ENCODE data around the gene RNFT2. TPM values are rescaled to one million over a fixed set of nuclear protein-coding genes. Genes with fewer than 3 reads are reported as not detected.
A peak's percentile ranks its signal among the peaks of the same experiment; 100 is the strongest.

RNFT2 gene
- total RNA-seq, 2 donors from 2014 or later, result 6.3 to 11.8 TPM

- Histone ChIP-seq H3K9ac (ENCODE audit: low read depth in 2 of 2, low read length in 2 of 2) (no peak overlapping the region), H3K4me1 (no peaks in the 10 kb centered on the region), H3K36me3 (no peaks in the 10 kb centered on the region), H3K9me3 (no peaks in the 10 kb centered on the region), H3K27me3 (no peaks in the 10 kb centered on the region), H3K27ac (no peak overlapping the region), H3K4me3 (no peak overlapping the region)
- no peak for DNase-seq
- no peak for TF ChIP-seq CTCF (IDR thresholded peaks at IDR 0.05)
- intact Hi-C loops (cut with DNase I), result no loop called here
Measured at GRCh38 chr12:116859079-116859478, 121.0 kb downstream of the RNFT2 start.

- TF ChIP-seq CTCF (IDR thresholded peaks at IDR 0.05), result no peak
- Histone ChIP-seq H3K9ac (ENCODE audit: low read depth in 2 of 2, low read length in 2 of 2) (no peak overlapping the region), H3K27ac (no peak overlapping the region), H3K4me3 (no peak overlapping the region), H3K27me3 (no peaks in the 10 kb centered on the region), H3K4me1 (no peaks in the 10 kb centered on the region), H3K9me3 (no peaks in the 10 kb centered on the region), H3K36me3 (no peaks in the 10 kb centered on the region)
- DNase-seq, result no peak
- intact Hi-C loops (cut with DNase I), result no loop called here
Measured at GRCh38 chr12:116860263-116860662, 122.1 kb downstream of the RNFT2 start.

GRCh38 chr12:116861320-116861719 is 123.2 kb downstream of the RNFT2 start:
- TF ChIP-seq CTCF (IDR thresholded peaks at IDR 0.05), result no peak
- Histone ChIP-seq H3K27ac (no peak overlapping the region), H3K4me3 (no peak overlapping the region), H3K27me3 (no peaks in the 10 kb centered on the region), H3K36me3 (no peaks in the 10 kb centered on the region), H3K4me1 (no peaks in the 10 kb centered on the region), H3K9ac (ENCODE audit: low read depth in 2 of 2, low read length in 2 of 2) (no peak overlapping the region), H3K9me3 (no peaks in the 10 kb centered on the region)
- intact Hi-C loops (cut with DNase I), result no loop called here
- DNase-seq, result no peak

GRCh38 chr12:116862167-116862566 is 124.1 kb downstream of the RNFT2 start:
- no peak for DNase-seq
- no peak overlapping the region for H3K27ac ChIP-seq
- intact Hi-C loops (cut with DNase I), result no loop called here
- no peaks in the 10 kb centered on the region for H3K4me1 ChIP-seq
- TF ChIP-seq CTCF (IDR thresholded peaks at IDR 0.05), result no peak
- no peaks in the 10 kb centered on the region for H3K36me3 ChIP-seq
- no peaks in the 10 kb centered on the region for H3K9me3 ChIP-seq
- H3K4me3 ChIP-seq, result no peak overlapping the region
- no peak overlapping the region for H3K9ac ChIP-seq (ENCODE audit: low read depth in 2 of 2, low read length in 2 of 2)
- H3K27me3 ChIP-seq, result no peaks in the 10 kb centered on the region

GRCh38 chr12:116863275-116863767 is 125.2 kb downstream of the RNFT2 start:
- intact Hi-C loops (cut with DNase I), result no loop called here
- TF ChIP-seq CTCF (IDR thresholded peaks at IDR 0.05), result peak; percentile 43

More at GRCh38 chr12:116863275-116863767, 125.2 kb downstream of the RNFT2 start:
- Histone ChIP-seq H3K4me3 (no peak overlapping the region), H3K9me3 (no peaks in the 10 kb centered on the region), H3K27me3 (no peaks in the 10 kb centered on the region), H3K36me3 (no peaks in the 10 kb centered on the region), H3K4me1 (no peaks in the 10 kb centered on the region), H3K9ac (ENCODE audit: low read depth in 2 of 2, low read length in 2 of 2) (no peak overlapping the region), H3K27ac (no peak overlapping the region)
- peak; percentile 57 for DNase-seq

Data from colonic mucosa (tissue), 4 donors.